ENCODE data around the gene ADCY9.
A peak's percentile ranks its signal among the peaks of the same experiment; 100 is the strongest.
"Not testable (repeated sequence)": the region's sequence is repeated elsewhere in the genome, so short reads cannot be mapped to it uniquely, and the experiment has no call there.

Gene ADCY9

DNA sequence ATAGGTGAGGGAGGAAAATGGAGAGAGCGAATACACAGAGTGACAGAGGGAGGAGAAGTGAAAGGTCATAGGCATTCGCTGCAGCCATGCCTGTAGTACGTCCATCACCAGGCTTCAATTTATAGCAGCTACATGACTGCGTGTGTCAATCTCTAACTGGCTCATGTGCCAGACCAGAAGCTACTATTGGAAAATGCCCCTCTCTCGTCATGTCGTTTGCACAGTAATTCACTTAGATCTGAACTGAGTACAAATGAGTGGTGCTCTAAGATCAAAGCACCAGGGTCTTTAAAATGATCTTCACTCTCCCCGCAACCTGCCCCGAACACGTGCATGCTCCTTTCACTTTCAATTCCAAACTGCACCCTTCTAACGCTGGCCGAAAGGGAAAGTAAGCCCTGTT lies 51.3 kb downstream of the ADCY9 start:
- DNase-seq, result no peak

- no peak for DNase-seq
These were observed 53.9 kb downstream of the ADCY9 start for GRCh38 chr16:4062212-4062802.

DNA sequence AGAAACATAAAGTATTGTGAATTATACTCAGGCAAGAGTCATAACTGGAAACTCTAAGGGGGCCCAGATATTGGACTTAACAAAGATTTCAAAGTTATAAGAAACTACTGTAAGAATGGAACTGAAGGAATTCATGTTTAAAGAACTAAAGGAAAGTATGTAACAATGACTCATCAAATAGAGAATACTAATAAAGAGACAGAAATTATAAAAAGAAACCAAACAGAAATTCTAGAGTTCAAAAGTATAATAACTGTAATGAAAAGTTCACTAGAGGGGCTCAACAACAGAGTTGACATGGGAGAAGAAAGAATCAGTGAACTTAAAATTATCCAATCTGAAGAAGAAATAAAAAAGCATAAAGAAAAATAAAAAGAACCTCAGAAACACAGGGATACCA lies 55.4 kb downstream of the ADCY9 start:
- DNase-seq, result no peak

GRCh38 chr16:4060009-4060408 lies 56.2 kb downstream of the ADCY9 start:
- no peak for DNase-seq

DNA sequence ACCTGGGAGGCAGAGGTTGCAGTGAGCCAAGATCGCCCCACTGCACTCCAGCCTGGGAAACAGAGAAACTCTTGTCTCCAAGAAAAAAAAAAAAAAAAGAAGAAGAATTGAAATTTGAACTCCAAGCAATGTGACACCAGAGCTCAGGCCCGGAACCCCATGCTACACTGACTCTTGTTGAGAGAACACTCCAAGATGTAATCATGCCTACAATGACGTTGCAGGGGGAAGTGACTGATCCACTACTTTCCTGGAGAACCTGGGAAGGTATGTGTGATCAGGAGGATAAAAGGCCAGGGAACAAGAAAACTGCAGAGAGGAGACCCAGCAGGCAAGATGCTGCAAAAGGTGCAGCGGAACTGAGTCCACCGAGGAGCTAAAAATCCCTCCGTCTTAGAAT lies 57.9 kb downstream of the ADCY9 start:
- DNase-seq, result no peak

DNA sequence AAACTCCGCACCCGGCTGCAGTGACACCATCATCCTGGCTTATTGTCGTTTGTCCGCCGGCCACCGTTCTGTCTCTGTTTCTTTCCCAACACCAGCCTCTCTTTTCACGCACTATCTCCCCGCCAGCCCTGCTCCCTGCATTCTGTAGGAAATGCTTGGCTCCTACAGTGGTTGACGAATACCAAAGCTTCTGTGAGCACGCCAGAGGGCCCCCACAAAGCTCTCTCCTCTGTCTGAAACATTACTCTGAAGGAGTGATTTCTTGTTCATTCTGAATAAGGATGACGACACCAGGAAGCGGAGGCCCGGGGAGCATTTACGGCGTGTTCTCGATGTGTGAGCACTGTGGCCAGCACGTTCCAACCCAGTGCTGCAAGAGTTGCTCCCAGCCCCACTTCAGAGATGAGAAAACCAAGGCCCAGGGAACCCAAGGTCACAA lies 58.8 kb downstream of the ADCY9 start:
- DNase-seq, result no peak

- no peak for DNase-seq
These were observed 59.8 kb downstream of the ADCY9 start for GRCh38 chr16:4056161-4057105.

- DNase-seq, result no peak
These were observed 60.5 kb downstream of the ADCY9 start for GRCh38 chr16:4055748-4056147.

- DNase-seq, result peak; percentile 92
These were observed 62.9 kb downstream of the ADCY9 start for GRCh38 chr16:4053301-4053845.

GRCh38 chr16:4052801-4053293 lies 63.4 kb downstream of the ADCY9 start:
- DNase-seq, result no peak

GRCh38 chr16:4052096-4052495 lies 64.1 kb downstream of the ADCY9 start:
- DNase-seq, result no peak

- no peak for DNase-seq
These were observed 64.7 kb downstream of the ADCY9 start for GRCh38 chr16:4051591-4051990.

DNA sequence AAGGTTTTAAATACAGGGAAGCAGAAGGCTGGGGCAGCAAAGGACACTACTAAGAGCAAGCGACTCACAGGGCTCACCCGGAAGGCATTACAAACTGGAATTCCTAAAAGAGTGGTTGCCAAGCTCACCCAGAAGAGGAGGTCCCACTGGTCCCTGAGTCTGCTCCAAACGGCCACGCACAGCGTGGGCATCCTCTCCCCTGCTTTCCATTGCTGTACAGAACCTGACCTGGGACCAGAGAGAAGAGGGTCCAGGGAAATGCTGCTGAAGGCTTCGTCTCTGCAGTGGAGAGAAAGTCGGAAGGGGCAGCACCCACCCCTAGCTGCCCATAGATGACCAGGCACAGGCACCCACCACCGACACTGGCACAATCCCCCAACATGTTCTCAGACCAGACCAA lies 67.2 kb downstream of the ADCY9 start:
- no peak for DNase-seq

DNA sequence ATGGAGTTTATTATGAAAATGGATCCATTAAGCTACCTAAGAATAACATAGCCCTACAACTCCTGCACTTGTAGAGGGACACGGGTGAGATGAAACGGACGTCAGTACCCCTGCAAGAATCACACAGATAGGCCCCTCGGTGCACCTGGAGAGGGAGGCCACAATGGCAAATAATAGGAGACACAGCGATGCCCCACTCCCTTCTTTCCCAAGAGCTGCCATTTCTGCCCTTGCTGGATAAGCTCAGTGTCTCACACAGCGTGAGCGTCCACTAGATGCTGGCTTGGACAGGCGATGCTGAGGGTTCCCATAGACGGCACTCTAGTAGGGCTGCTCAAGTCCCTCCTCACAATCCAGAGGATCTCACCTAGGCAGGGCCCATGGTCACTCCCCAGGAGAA lies 67.8 kb downstream of the ADCY9 start:
- DNase-seq, result no peak

DNA sequence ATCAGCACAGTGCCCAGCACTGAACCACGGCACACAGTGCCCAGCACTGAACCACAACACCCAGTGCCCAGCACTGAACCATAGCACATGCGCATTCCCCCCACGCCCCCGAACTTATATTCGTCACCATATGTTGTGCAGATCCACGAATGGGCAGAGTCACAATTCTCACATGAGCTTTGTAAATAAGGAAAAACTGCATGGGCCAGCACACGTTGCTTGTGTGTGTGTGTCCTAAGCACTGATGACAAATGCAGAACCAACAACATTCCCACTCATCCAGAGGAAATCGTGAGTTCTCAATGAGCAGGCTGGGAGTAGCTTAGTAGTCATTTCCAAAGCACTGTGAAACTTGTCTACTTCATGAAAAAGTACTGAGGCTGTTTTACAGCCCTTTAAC lies 70.0 kb downstream of the ADCY9 start:
- DNase-seq, result no peak

GRCh38 chr16:4045561-4045960 lies 70.7 kb downstream of the ADCY9 start:
- DNase-seq, result not testable (repeated sequence)

GRCh38 chr16:4042581-4042980 lies 73.7 kb downstream of the ADCY9 start:
- no peak for DNase-seq

- no peak for DNase-seq
These were observed 77.8 kb downstream of the ADCY9 start for GRCh38 chr16:4038448-4038847.

DNA sequence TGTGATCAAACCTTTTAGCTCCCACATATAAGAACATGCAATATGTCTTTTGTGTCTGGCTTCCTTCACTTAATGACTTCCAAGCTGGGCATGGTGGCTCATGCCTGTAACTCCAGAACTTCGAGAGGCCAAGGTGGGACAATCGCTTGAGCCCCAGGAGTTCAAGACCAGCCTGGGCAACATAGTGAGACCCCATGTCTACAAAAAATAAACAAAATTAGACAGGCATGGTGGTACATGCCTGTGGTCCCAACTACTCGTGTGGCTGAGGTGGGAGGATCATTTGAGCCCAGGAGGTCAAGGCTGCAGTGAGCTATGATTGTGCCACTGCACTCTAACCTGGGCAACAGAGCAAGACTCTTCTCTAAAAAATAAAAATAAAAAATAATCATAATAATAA lies 79.3 kb downstream of the ADCY9 start:
- not testable (repeated sequence) for DNase-seq

GRCh38 chr16:4034963-4035362 lies 81.3 kb downstream of the ADCY9 start:
- DNase-seq, result no peak

DNA sequence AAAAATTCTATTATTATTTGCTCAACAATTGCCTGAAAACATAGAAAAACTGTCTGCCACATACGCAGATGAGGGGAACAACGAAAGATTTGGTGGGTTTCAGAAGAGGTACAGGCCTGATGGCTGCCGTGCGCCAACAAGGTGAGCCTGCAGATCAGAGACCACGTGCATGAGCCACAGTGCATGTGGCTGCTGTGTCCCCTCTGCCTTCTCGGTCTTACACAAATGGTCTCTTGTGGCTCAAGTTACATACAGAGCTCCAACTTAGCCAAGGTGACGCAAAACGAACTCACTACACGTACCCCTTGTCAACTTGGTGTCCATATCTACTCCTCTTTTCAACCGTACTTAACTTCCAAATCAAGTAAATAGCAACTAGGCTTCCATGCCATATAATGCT lies 82.3 kb downstream of the ADCY9 start:
- DNase-seq, result no peak

DNA sequence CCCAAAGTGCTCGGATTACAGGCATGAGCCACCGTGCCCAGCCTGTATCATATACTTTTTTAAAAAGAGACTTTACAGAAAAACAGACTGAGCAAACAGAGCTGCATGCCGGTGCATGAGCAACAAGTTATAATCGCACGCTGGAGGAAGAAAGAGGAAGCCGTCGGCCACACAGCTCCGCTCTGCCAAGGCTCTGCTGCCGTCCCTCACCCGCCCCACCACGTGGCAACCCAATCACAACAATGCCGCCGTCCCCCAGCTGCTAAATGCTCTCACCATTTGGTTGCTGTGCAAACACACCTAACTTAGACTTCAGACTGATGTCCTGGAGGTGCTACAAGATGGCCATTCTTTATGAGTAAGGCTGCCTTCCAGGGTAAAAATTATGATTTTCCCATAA lies 83.5 kb downstream of the ADCY9 start:
- no peak for DNase-seq

DNA sequence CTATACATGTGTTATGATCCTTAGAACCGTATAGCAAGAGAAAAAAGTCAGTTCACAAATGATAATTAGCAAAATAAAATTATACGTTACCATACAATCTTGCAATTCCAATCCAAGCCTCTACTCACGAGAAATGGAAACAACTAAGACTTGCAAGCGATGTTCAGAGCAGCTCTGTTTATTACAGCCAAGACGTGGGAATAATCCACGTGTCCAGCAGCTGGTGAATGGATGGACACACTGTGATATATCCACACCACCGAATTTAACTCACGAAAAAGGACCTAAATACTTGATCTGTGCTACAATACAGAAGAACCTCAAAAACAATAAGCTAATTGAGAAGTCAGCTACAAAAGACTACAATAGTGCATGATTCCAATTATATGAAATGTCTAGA lies 88.1 kb downstream of the ADCY9 start:
- no peak for DNase-seq

GRCh38 chr16:4026854-4027253 lies 89.4 kb downstream of the ADCY9 start:
- no peak for DNase-seq
